Measurements from ENCODE around the gene NPHS1. TPM values are rescaled to one million over a fixed set of nuclear protein-coding genes. Genes with fewer than 3 reads are reported as not detected.

NPHS1 gene
- total RNA-seq, 2 donors from 2014 or later = not detected

DNA sequence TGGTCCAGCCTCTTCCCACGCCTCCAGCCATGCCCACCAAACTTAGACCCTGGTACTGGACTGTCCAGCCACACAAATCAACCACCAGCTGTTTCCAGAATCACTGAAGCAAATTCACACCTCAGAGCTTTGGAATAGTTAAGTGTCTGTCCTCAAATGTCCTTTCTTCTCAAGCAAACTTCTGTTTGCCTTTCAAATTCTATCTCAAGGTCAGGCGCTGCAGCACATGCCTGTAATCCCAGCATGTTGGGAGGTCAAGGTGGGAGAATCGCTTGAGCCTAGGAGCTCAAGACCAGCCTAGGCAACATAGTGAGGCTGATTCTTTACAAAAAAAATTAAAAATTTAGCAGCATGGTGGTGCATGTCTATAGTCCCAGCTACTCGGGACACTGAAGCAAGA lies 20.2 kb downstream of the NPHS1 start:
- no peak overlapping the region for H3K4me3 ChIP-seq
- H3K9me3 ChIP-seq = no peaks in the 10 kb centered on the region
- no peaks in the 10 kb centered on the region for H3K36me3 ChIP-seq
- H3K4me1 ChIP-seq (ENCODE audit: control insufficient read depth in 1 of 2, low read depth in 2 of 2) = no peaks in the 10 kb centered on the region
- no peak for ATAC-seq (ENCODE audit: insufficient number of reproducible peaks, low FRiP score, low read depth)
- no peak overlapping the region for H3K27ac ChIP-seq
- no peaks in the 10 kb centered on the region for H3K27me3 ChIP-seq (replicated peaks; ENCODE audit: insufficient read depth)
- no peak for DNase-seq (ENCODE audit: low spot score)
- TF ChIP-seq, protein P1, sequence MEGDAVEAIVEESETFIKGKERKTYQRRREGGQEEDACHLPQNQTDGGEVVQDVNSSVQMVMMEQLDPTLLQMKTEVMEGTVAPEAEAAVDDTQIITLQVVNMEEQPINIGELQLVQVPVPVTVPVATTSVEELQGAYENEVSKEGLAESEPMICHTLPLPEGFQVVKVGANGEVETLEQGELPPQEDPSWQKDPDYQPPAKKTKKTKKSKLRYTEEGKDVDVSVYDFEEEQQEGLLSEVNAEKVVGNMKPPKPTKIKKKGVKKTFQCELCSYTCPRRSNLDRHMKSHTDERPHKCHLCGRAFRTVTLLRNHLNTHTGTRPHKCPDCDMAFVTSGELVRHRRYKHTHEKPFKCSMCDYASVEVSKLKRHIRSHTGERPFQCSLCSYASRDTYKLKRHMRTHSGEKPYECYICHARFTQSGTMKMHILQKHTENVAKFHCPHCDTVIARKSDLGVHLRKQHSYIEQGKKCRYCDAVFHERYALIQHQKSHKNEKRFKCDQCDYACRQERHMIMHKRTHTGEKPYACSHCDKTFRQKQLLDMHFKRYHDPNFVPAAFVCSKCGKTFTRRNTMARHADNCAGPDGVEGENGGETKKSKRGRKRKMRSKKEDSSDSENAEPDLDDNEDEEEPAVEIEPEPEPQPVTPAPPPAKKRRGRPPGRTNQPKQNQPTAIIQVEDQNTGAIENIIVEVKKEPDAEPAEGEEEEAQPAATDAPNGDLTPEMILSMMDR (IDR thresholded peaks at IDR 0.05) = no peak

DNA sequence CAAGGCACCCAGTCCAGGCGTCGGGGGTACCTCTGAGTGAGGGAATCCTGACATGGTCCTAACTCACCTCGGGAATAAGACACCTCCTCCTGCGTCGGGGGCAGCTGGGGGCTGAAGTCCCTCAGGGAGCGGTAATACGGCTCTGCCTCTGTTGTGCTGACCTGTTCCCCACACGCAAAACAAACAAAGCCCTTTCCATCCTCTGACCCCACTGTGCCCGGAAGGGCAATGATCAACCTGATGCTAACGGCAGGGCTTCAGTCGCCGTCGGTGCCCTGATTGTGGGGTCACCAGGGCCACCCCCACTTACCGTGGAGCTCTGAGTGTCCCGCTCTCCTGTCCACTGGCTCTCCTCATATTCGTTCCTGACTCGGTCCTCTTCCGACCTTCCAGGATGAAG lies 21.3 kb downstream of the NPHS1 start:
- ATAC-seq (ENCODE audit: insufficient number of reproducible peaks, low FRiP score, low read depth) = no peak
- no peaks in the 10 kb centered on the region for H3K27me3 ChIP-seq (replicated peaks; ENCODE audit: insufficient read depth)

DNA sequence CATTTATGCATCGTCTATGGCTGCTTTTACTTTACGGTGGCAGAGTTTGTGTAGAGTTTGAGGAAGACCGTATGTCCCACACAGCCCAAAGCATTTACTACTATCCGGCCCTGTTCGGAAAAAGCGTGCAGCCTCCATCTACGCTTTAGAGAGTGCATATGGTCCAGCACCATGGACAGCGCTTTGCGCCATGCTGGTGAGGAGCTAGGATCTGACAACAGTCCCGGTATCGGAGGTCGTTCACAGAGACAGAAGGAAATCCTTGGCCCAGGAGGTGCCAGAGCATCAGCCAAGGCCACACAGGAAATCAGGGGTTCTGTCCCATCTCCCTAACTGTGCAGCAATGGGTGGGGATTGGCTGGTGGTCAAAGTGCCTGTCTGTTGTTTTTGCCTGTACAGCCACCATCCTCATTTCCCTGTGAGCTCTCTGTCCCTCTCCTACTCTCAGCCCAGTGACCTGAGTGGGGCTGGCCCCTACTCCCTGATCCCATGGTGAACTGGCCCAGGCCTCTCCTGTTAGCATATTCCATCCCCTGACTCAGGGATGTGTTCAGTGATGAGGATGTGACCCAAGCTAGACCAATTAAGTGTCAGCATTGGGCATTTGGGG lies 23.5 kb downstream of the NPHS1 start:
- no peaks in the 10 kb centered on the region for H3K36me3 ChIP-seq
- H3K4me1 ChIP-seq (ENCODE audit: control insufficient read depth in 1 of 2, low read depth in 2 of 2) = no peaks in the 10 kb centered on the region
- H3K4me3 ChIP-seq = no peak overlapping the region
- TF ChIP-seq, protein P1 (IDR thresholded peaks at IDR 0.05) = no peak
- H3K9me3 ChIP-seq = no peaks in the 10 kb centered on the region
- DNase-seq (ENCODE audit: low spot score) = no peak
- H3K27ac ChIP-seq = no peak overlapping the region
- no peak for ATAC-seq (ENCODE audit: insufficient number of reproducible peaks, low FRiP score, low read depth)
- no peaks in the 10 kb centered on the region for H3K27me3 ChIP-seq (replicated peaks; ENCODE audit: insufficient read depth)

More for the DNA sequence above, 21.3 kb downstream of the NPHS1 start:
- TF ChIP-seq, protein P1 (IDR thresholded peaks at IDR 0.05) = no peak
- H3K27ac ChIP-seq = no peak overlapping the region
- no peaks in the 10 kb centered on the region for H3K4me1 ChIP-seq (ENCODE audit: control insufficient read depth in 1 of 2, low read depth in 2 of 2)
- no peaks in the 10 kb centered on the region for H3K9me3 ChIP-seq
- no peak overlapping the region for H3K4me3 ChIP-seq
- no peak for DNase-seq (ENCODE audit: low spot score)
- no peaks in the 10 kb centered on the region for H3K36me3 ChIP-seq

DNA sequence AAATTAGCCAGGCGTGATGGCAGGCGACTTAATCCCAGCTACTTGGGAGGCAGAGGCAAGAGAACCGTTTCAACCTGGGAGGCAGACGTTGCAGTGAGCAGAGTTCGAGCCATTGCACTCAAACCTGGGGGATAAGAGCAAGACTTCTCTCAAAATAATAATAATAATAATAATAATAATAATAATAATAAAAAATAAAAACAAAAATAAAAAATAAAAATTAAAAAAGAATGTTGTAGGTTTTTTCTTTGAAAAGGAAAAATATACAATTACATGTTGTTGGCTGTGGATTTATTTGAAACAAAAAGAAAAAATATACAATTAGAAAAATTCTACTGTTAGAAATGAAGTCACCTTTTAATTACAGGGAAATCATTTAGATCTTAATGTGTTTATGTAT lies 28.2 kb downstream of the NPHS1 start:
- Histone ChIP-seq H3K9me3 (no peaks in the 10 kb centered on the region), H3K4me1 (ENCODE audit: control insufficient read depth in 1 of 2, low read depth in 2 of 2) (no peaks in the 10 kb centered on the region), H3K27me3 (replicated peaks; ENCODE audit: insufficient read depth) (no peaks in the 10 kb centered on the region), H3K36me3 (no peaks in the 10 kb centered on the region), H3K27ac (no peak overlapping the region), H3K4me3 (no peak overlapping the region)
- no peak for DNase-seq (ENCODE audit: low spot score)
- ATAC-seq (ENCODE audit: insufficient number of reproducible peaks, low FRiP score, low read depth) = no peak
- TF ChIP-seq, protein P1 (IDR thresholded peaks at IDR 0.05) = no peak

DNA sequence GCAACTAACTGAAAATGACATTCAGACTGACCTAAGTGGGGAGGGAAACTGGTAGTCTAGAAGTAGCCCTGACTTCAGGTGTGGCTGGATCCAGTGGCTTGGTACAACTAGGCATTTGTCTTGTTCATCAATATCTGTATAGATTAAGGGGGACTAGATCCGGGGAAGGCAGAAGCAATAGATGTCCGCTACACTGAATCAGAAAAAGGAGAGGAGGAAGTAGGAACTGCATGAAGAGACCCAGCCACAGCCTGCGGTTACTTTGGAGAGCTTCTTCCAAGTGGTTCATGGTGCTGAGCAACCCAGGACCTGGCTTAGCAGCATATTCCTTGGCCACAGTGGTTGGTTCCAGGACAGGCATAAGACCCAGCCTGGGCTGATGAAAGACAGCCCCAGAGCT lies 29.7 kb downstream of the NPHS1 start:
- TF ChIP-seq, protein P1 (IDR thresholded peaks at IDR 0.05) = no peak
- H3K27me3 ChIP-seq (replicated peaks; ENCODE audit: insufficient read depth) = no peaks in the 10 kb centered on the region
- H3K27ac ChIP-seq = no peak overlapping the region
- H3K36me3 ChIP-seq = no peaks in the 10 kb centered on the region
- H3K4me1 ChIP-seq (ENCODE audit: control insufficient read depth in 1 of 2, low read depth in 2 of 2) = no peaks in the 10 kb centered on the region
- H3K4me3 ChIP-seq = no peak overlapping the region
- no peaks in the 10 kb centered on the region for H3K9me3 ChIP-seq
- ATAC-seq (ENCODE audit: insufficient number of reproducible peaks, low FRiP score, low read depth) (no peak), DNase-seq (ENCODE audit: low spot score) (no peak)

Measured in thoracic aorta (tissue), 2 donors.